A549 (cell line): ENCODE data around the gene NKIRAS2. TPM values are rescaled to one million over a fixed set of nuclear protein-coding genes. Genes with fewer than 3 reads are reported as not detected.

ENCODE experiments used
- ATAC-seq, 2 experiments: fragments of 200-7000 bp in 1 of 2; fragments of >200 bp in 1 of 2; cut with Nextera tagmentation in 1 of 2; cut with Tn5 transposase in 1 of 2; 3 replicates each; pipeline versions ENCODE4 v1.8.0 to v1.9.1; 2018 to 2020; ENCODE audit warnings: mild to moderate bottlenecking in 1 of 2, moderate library complexity in 1 of 2
- CTCF ChIA-PET: fragments of 300-600 bp; sonication (Branson Sonifier 250); formaldehyde crosslinking; extraction: SDS; loops from one replicate; lab custom pipeline; 2021; ENCODE audit warnings: antibody characterized with exemption, inconsistent platforms; lab: Yijun Ruan, JAX
- POLR2A ChIA-PET: fragments of 350-600 bp; formaldehyde crosslinking; extraction: SDS; loops from one replicate; lab custom pipeline; 2021; ENCODE audit warnings: antibody characterized with exemption, inconsistent platforms; lab: Yijun Ruan, JAX
- DNase-seq, 2 experiments: peaks; one replicate each; pipeline versions ENCODE4 v3.0.0 to v3.0.0-alpha.2; 2011 to 2016; ENCODE audit warnings: low read depth in 1 of 2, low spot score in 1 of 2
- FAIRE-seq: peaks from 2 replicates; lab custom pipeline; 2011; peaks lifted over from hg19 to GRCh38; lab: Jason Lieb, UNC
- H3K27ac ChIP-seq, 2 experiments: fragments of >200 bp; sonication (Bioruptor Twin); formaldehyde crosslinking; 3 replicates each; pipeline ENCODE4 v1.5.1; 2016 to 2017
- H3K4me1 ChIP-seq: fragments of >200 bp; sonication (Bioruptor Twin); formaldehyde crosslinking; 3 replicates; pipeline ENCODE4 v1.6.1; 2016
- H3K4me2 ChIP-seq: fragments of >200 bp; sonication (Bioruptor Twin); formaldehyde crosslinking; 3 replicates; pipeline ENCODE4 v1.6.1; 2016
- H3K4me3 ChIP-seq: fragments of >200 bp; sonication (Bioruptor Twin); formaldehyde crosslinking; 3 replicates; pipeline ENCODE4 v1.5.1; 2016
- H3K9me3 ChIP-seq: fragments of >200 bp; sonication (Bioruptor Twin); formaldehyde crosslinking; 3 replicates; pipeline ENCODE4 v1.6.1; 2016
- CBX2 ChIP-seq: fragments of 200-600 bp; sonication (generic); IDR thresholded peaks from 2 replicates; pipeline ENCODE4 v1.6.1; 2016; ENCODE audit warnings: low read depth, mild to moderate bottlenecking, borderline replicate concordance
- CBX8 ChIP-seq: fragments of 200-600 bp; sonication (generic); IDR thresholded peaks from 2 replicates; pipeline ENCODE4 v1.6.1; 2016
- EHF ChIP-seq: fragments of 250-450 bp; sonication (Bioruptor Pico); IDR thresholded peaks from 2 replicates; pipeline ENCODE4 v1.5.0; 2020; ENCODE audit warnings: mild to moderate bottlenecking
- EP300 ChIP-seq, 2 experiments: fragments of >200 bp; sonication (Bioruptor Twin); formaldehyde crosslinking; IDR thresholded peaks; 2 replicates in 1 of 2; 3 replicates in 1 of 2; pipeline ENCODE4 v1.6.1; 2016 to 2017
- FOSL2 ChIP-seq, 2 experiments: fragments of 450-650 bp in 1 of 2; fragments of >200 bp in 1 of 2; sonication (Bioruptor Twin) in 1 of 2; formaldehyde crosslinking; IDR thresholded peaks; 2 replicates each; pipeline versions ENCODE4 v1.5.0 to v1.6.1; 2016 to 2020; ENCODE audit warnings: mild to moderate bottlenecking in 1 of 2, moderate library complexity in 1 of 2
- GATA3 ChIP-seq: IDR thresholded peaks from 2 replicates; pipeline ENCODE4 v1.6.1; 2012; ENCODE audit warnings: borderline replicate concordance
- HOXB13 ChIP-seq: fragments of 250-450 bp; sonication (Bioruptor Pico); IDR thresholded peaks from 2 replicates; pipeline ENCODE4 v1.5.0; 2020; ENCODE audit warnings: low read depth, mild to moderate bottlenecking, moderate library complexity
- JUN ChIP-seq, 2 experiments: fragments of >200 bp; sonication (Bioruptor Twin); formaldehyde crosslinking; IDR thresholded peaks; 2 replicates in 1 of 2; 3 replicates in 1 of 2; pipeline ENCODE4 v1.6.1; 2016 to 2017
- KDM5A ChIP-seq: fragments of 200-600 bp; sonication (generic); IDR thresholded peaks from 2 replicates; pipeline ENCODE4 v1.6.1; 2016; ENCODE audit warnings: antibody characterized with exemption, mild to moderate bottlenecking
- POLR2A ChIP-seq: IDR thresholded peaks from 2 replicates; pipeline ENCODE4 v1.6.1; 2012; ENCODE audit warnings: mild to moderate bottlenecking, low read length
- POLR2AphosphoS2 ChIP-seq: conservative IDR thresholded peaks from 2 replicates; pipeline ENCODE4 v1.6.1; 2012; ENCODE audit warnings: low read length, improper control_type of control experiment, inconsistent platforms
- RFX5 ChIP-seq: fragments of 450-650 bp; IDR thresholded peaks from 2 replicates; pipeline ENCODE4 v1.7.1; 2014; ENCODE audit warnings: antibody characterized with exemption, mild to moderate bottlenecking, moderate library complexity
- RNF2 ChIP-seq: fragments of 200-600 bp; sonication (generic); IDR thresholded peaks from 2 replicates; pipeline ENCODE4 v1.6.1; 2016; ENCODE audit warnings: low read depth, mild to moderate bottlenecking, antibody characterized with exemption, moderate library complexity, borderline replicate concordance
- SMC3 ChIP-seq: fragments of >200 bp; sonication (Bioruptor Twin); formaldehyde crosslinking; IDR thresholded peaks from 3 replicates; pipeline ENCODE4 v1.6.1; 2018; ENCODE audit warnings: inconsistent platforms
- ZFP36 ChIP-seq: fragments of 450-650 bp; IDR thresholded peaks from 2 replicates; pipeline ENCODE4 v1.6.1; 2014; ENCODE audit warnings: borderline replicate concordance; ENCODE audit not compliant: partially characterized antibody
- WGBS: methylation state at CpG from one replicate; pipeline ENCODE4 v1.1.6; 2017; ENCODE audit errors: missing lambda C conversion rate; 5-methylcytosine and 5-hydroxymethylcytosine counted together
- polyA plus RNA-seq, 4 experiments: library from polyadenylated mRNA; depleted of rRNA in 3 of 4; stranded (reverse); fragments of >200 nt; fragmentation: RNase III in 1 of 4; extraction: RNeasy Plus Mini Kit Qiagen cat#74134 plus additional on column Dnase treatment in 1 of 4; gene quantifications; 2 replicates in 3 of 4; 3 replicates in 1 of 4; pipeline ENCODE4 v1.2.3, GENCODE V29; 2011 to 2017
- TF ChIP-seq, protein P1 (sequence below): fragments of >200 bp; sonication (Bioruptor Twin); formaldehyde crosslinking; IDR thresholded peaks from 3 replicates; pipeline ENCODE4 v1.5.1; 2016
- TF ChIP-seq, protein P2 (sequence below): fragments of 250-450 bp; sonication (Bioruptor Pico); IDR thresholded peaks from 2 replicates; pipeline ENCODE4 v1.5.0; 2021; ENCODE audit warnings: mild to moderate bottlenecking, moderate library complexity, borderline replicate concordance
- TF ChIP-seq, protein P3 (sequence below): fragments of >200 bp; sonication (Bioruptor Twin); formaldehyde crosslinking; IDR thresholded peaks from 3 replicates; pipeline ENCODE4 v1.6.1; 2016
- TF ChIP-seq, protein P4 (sequence below): fragments of 250-450 bp; sonication (Bioruptor Pico); IDR thresholded peaks from 2 replicates; pipeline ENCODE4 v1.5.0; 2020; ENCODE audit warnings: low read depth, mild to moderate bottlenecking, moderate library complexity
- TF ChIP-seq, protein P5 (sequence below): IDR thresholded peaks from 2 replicates; pipeline ENCODE4 v1.6.1; 2012
- TF ChIP-seq, protein P6 (sequence below): fragments of 150-350 bp; IDR thresholded peaks from 2 replicates; pipeline ENCODE4 v1.6.1; 2014; ENCODE audit warnings: low read depth, mild to moderate bottlenecking, low read length

Gene NKIRAS2
- polyA plus RNA-seq, 2 of the 4 experiments (the other 2 are of a cell fraction), result 48.0 to 52.2 TPM

DNA sequence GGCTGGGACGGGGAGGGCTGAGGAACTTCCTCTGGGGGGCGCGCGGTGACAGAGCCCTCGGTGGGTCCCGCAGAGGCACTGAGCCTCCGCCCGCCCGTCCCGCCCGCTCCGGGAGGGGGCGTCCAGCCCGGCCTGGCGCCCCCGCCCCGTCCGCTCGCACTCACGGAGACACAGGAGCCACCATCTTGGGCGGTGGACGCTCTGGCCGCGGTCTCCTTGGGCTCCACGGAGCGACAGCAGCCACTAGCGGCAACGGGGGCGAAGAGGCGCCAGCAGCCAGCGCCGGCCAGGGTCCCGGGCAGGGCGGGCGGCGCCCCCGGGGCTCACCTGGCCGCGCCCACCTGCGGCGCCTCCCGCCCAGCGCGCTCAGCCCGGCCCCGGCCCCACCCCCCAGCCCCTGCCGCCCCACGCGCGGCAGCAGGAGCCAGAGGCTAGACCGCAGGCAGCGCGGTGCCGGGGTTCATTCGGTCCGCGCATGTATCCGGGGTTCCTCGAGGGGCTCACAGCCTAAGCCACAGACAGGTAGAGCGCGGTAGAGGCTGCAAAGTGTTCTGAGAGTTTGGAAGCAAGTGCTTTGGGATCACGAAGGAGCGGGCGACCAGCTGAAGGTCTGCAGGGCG is 30.6 kb downstream of the NKIRAS2 start, which contains the start of gene C17orf113 (continued):
- TF ChIP-seq, protein P1, sequence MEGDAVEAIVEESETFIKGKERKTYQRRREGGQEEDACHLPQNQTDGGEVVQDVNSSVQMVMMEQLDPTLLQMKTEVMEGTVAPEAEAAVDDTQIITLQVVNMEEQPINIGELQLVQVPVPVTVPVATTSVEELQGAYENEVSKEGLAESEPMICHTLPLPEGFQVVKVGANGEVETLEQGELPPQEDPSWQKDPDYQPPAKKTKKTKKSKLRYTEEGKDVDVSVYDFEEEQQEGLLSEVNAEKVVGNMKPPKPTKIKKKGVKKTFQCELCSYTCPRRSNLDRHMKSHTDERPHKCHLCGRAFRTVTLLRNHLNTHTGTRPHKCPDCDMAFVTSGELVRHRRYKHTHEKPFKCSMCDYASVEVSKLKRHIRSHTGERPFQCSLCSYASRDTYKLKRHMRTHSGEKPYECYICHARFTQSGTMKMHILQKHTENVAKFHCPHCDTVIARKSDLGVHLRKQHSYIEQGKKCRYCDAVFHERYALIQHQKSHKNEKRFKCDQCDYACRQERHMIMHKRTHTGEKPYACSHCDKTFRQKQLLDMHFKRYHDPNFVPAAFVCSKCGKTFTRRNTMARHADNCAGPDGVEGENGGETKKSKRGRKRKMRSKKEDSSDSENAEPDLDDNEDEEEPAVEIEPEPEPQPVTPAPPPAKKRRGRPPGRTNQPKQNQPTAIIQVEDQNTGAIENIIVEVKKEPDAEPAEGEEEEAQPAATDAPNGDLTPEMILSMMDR, result peak; percentile 82
- TF ChIP-seq POLR2AphosphoS2, result no peak
- no peak for TF ChIP-seq RNF2
- TF ChIP-seq, protein P2, sequence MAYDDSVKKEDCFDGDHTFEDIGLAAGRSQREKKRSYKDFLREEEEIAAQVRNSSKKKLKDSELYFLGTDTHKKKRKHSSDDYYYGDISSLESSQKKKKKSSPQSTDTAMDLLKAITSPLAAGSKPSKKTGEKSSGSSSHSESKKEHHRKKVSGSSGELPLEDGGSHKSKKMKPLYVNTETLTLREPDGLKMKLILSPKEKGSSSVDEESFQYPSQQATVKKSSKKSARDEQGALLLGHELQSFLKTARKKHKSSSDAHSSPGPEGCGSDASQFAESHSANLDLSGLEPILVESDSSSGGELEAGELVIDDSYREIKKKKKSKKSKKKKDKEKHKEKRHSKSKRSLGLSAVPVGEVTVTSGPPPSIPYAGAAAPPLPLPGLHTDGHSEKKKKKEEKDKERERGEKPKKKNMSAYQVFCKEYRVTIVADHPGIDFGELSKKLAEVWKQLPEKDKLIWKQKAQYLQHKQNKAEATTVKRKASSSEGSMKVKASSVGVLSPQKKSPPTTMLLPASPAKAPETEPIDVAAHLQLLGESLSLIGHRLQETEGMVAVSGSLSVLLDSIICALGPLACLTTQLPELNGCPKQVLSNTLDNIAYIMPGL (CRISPR knock-in tag), result no peak
- TF ChIP-seq, protein P3, sequence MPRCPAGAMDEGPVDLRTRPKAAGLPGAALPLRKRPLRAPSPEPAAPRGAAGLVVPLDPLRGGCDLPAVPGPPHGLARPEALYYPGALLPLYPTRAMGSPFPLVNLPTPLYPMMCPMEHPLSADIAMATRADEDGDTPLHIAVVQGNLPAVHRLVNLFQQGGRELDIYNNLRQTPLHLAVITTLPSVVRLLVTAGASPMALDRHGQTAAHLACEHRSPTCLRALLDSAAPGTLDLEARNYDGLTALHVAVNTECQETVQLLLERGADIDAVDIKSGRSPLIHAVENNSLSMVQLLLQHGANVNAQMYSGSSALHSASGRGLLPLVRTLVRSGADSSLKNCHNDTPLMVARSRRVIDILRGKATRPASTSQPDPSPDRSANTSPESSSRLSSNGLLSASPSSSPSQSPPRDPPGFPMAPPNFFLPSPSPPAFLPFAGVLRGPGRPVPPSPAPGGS, result peak; percentile 33; the same call in 1 of the 3 replicates
- TF ChIP-seq SMC3, result peak; percentile 52; the same call in 1 of the 3 replicates
- TF ChIP-seq JUN (IDR thresholded peaks at IDR 0.05), result peak; percentile 47 to 82; a peak in 3 of 5 replicates
- TF ChIP-seq, protein P4, sequence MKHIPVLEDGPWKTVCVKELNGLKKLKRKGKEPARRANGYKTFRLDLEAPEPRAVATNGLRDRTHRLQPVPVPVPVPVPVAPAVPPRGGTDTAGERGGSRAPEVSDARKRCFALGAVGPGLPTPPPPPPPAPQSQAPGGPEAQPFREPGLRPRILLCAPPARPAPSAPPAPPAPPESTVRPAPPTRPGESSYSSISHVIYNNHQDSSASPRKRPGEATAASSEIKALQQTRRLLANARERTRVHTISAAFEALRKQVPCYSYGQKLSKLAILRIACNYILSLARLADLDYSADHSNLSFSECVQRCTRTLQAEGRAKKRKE (CRISPR knock-in tag), result no peak
- TF ChIP-seq, protein P5, sequence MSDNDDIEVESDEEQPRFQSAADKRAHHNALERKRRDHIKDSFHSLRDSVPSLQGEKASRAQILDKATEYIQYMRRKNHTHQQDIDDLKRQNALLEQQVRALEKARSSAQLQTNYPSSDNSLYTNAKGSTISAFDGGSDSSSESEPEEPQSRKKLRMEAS, result peak; percentile 49; the same call in 1 of the 2 replicates
- TF ChIP-seq, protein P6, sequence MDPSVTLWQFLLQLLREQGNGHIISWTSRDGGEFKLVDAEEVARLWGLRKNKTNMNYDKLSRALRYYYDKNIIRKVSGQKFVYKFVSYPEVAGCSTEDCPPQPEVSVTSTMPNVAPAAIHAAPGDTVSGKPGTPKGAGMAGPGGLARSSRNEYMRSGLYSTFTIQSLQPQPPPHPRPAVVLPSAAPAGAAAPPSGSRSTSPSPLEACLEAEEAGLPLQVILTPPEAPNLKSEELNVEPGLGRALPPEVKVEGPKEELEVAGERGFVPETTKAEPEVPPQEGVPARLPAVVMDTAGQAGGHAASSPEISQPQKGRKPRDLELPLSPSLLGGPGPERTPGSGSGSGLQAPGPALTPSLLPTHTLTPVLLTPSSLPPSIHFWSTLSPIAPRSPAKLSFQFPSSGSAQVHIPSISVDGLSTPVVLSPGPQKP, result no peak
- TF ChIP-seq HOXB13 (CRISPR knock-in tag), result no peak
- no peak for TF ChIP-seq FOSL2 (IDR thresholded peaks at IDR 0.05)
- no peak for TF ChIP-seq FOSL2 (CRISPR knock-in tag; IDR thresholded peaks at IDR 0.05)
- TF ChIP-seq EHF (CRISPR knock-in tag), result no peak
- TF ChIP-seq KDM5A, result no peak
- TF ChIP-seq ZFP36, result no peak
- TF ChIP-seq POLR2A, result peak; percentile 62
- no peak for TF ChIP-seq EP300 (IDR thresholded peaks at IDR 0.05)

DNA sequence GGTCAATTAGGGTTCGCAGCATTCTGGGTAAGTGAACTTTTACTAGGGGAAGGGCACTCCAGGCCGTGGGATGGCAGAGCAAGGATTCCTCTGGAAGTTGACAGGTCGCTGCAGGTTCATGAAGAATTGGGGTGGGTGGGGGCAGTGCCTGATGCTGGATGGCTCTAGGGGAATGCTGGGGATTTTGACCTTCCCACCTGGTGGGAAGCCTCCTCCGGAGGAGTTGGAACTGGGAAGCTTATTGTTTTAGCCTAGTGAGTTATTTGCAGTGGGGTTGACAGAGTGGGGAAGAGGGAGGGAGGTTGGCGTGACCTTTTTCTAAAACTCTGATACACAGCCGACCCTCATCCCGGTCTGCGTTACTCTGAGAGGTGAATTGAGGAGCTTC is 31.1 kb downstream of the NKIRAS2 start:
- H3K4me3 ChIP-seq, result peak overlapping the region; percentile 64
- TF ChIP-seq RFX5 (no peak), GATA3 (no peak), CBX2 (no peak), CBX8 (no peak)
- TF ChIP-seq, all 56 proteins: peak for 0
- DNase-seq (no peak), ATAC-seq (no peak), FAIRE-seq (no peak)
- H3K9me3 ChIP-seq, result no peaks in the 10 kb centered on the region
- ChIA-PET POLR2A (interaction anchor here (0.5 kb wide), 1 partner anchor 72 kb away, joined by 3 read pairs; no protein-coding TSS in a partner anchor), CTCF (interaction anchor here (0.9 to 2.1 kb wide), 19 partner anchors 9 to 103 kb away, joined by 3 to 13 read pairs (median 4); partner anchors contain the start of gene KAT2A)
- peak overlapping the region; percentile 81 for H3K4me2 ChIP-seq
- peaks cover 12% of the 10 kb centered on the region for H3K4me1 ChIP-seq
- 87% methylated on average over 8 of the region's 8 CpGs for WGBS
- H3K27ac ChIP-seq, result peak overlapping the region; percentile 76 to 88; a peak in 5 of 6 replicates
